NCI-H1694 (cell line): ENCODE data around the gene CHSY1.

ENCODE experiments used
- DNase-seq: peaks from one replicate; lab custom pipeline; 2025; lab: John Stamatoyannopoulos, UW

The CHSY1 gene

GRCh38 chr15:101170568-101171350 is 81.1 kb downstream of the CHSY1 start:
- DNase-seq: no peak

GRCh38 chr15:101169495-101170071 is 82.3 kb downstream of the CHSY1 start:
- no peak for DNase-seq

GRCh38 chr15:101168898-101169494 is 82.9 kb downstream of the CHSY1 start:
- no peak for DNase-seq

GRCh38 chr15:101168463-101168824 is 83.4 kb downstream of the CHSY1 start:
- DNase-seq: no peak

- no peak for DNase-seq
Observed at GRCh38 chr15:101167753-101168462, 83.9 kb downstream of the CHSY1 start.

- DNase-seq: no peak
Observed at GRCh38 chr15:101167411-101167752, 84.5 kb downstream of the CHSY1 start.

GRCh38 chr15:101165905-101166471 is 85.9 kb downstream of the CHSY1 start:
- DNase-seq: no peak

- peak; percentile 29 for DNase-seq
Observed at GRCh38 chr15:101162701-101163483, 89.0 kb downstream of the CHSY1 start.

- DNase-seq: no peak
Observed at GRCh38 chr15:101161656-101162055, 90.2 kb downstream of the CHSY1 start.

GRCh38 chr15:101159936-101160815 is 91.7 kb downstream of the CHSY1 start:
- DNase-seq: no peak

- DNase-seq: no peak
Observed at GRCh38 chr15:101159096-101159935, 92.5 kb downstream of the CHSY1 start.

GRCh38 chr15:101158166-101159095 is 93.4 kb downstream of the CHSY1 start:
- no peak for DNase-seq

GRCh38 chr15:101157721-101158120 is 94.1 kb downstream of the CHSY1 start:
- no peak for DNase-seq

GRCh38 chr15:101156509-101157159 is 95.2 kb downstream of the CHSY1 start:
- no peak for DNase-seq

GRCh38 chr15:101156061-101156460 is 95.8 kb downstream of the CHSY1 start:
- DNase-seq: no peak

- no peak for DNase-seq
Observed at GRCh38 chr15:101153801-101154656, 97.8 kb downstream of the CHSY1 start.

GRCh38 chr15:101152914-101153313 is 98.9 kb downstream of the CHSY1 start:
- no peak for DNase-seq
